Colonic mucosa (tissue), 4 donors: ENCODE data around the gene SLC25A10. TPM values are rescaled to one million over a fixed set of nuclear protein-coding genes. Genes with fewer than 3 reads are reported as not detected.
A peak's percentile ranks its signal among the peaks of the same experiment; 100 is the strongest.

ENCODE experiments used
- DNase-seq: peaks from one replicate; pipeline ENCODE4 v3.0.0-alpha.2; 2020
- H3K27ac ChIP-seq: fragments of 200-600 bp; one replicate; pipeline ENCODE4 v1.8.0; 2021
- H3K27me3 ChIP-seq: fragments of 200-600 bp; one replicate; pipeline ENCODE4 v1.8.0; 2021
- H3K36me3 ChIP-seq: fragments of 200-600 bp; one replicate; pipeline ENCODE4 v1.8.0; 2021
- H3K4me1 ChIP-seq: fragments of 200-600 bp; one replicate; pipeline ENCODE4 v1.8.0; 2021; ENCODE audit warnings: mild to moderate bottlenecking
- H3K4me3 ChIP-seq: fragments of 200-600 bp; one replicate; pipeline ENCODE4 v1.8.0; 2021
- H3K9ac ChIP-seq, 2 donors: one replicate each; pipeline ENCODE4 v1.7.0; 2013; ENCODE audit warnings: control low read depth in 2 of 2, low read depth in 2 of 2, low read length in 2 of 2
- H3K9me3 ChIP-seq: fragments of 200-600 bp; one replicate; pipeline ENCODE4 v1.8.0; 2021
- CTCF ChIP-seq: fragments of 200-600 bp; IDR thresholded peaks from one replicate; pipeline ENCODE4 v1.8.0; 2022; ENCODE audit warnings: antibody characterized with exemption, mild to moderate bottlenecking
- intact Hi-C: fragments of 100-400 bp; cut with DNase I; formaldehyde crosslinking; loops from one replicate; pipeline ENCODE4 v1.14.1; 2022
- total RNA-seq, 2 donors: library from RNA; stranded (reverse); fragmentation: NEBNext Ultra II Directional in 1 of 2; extraction: Animal tissue kit (Norgen Biotek cat#: 25700) in 1 of 2; gene quantifications; one replicate each; pipeline ENCODE4 v1.2.1, GENCODE V29; 2021
- donor health status: healthy.
- donor health status: DM: no; HTN: no; CAD: no.
- donor health status: DM: no; HTN: no; CAD: no.

The SLC25A10 gene
- total RNA-seq, 2 donors from 2014 or later = 46.0 to 110 TPM

- H3K4me1 ChIP-seq = no peaks in the 10 kb centered on the region
- H3K4me3 ChIP-seq = no peak overlapping the region
- intact Hi-C loops = no loop called here
- peaks cover 5% of the 10 kb centered on the region for H3K36me3 ChIP-seq
- no peak overlapping the region for H3K9ac ChIP-seq
- DNase-seq = no peak
- no peaks in the 10 kb centered on the region for H3K27me3 ChIP-seq
- no peak for TF ChIP-seq CTCF
- H3K9me3 ChIP-seq = no peaks in the 10 kb centered on the region
- H3K27ac ChIP-seq = no peak overlapping the region
Measured at GRCh38 chr17:81676906-81677305, 35.2 kb upstream of the SLC25A10 start.

GRCh38 chr17:81680150-81680549 is 31.9 kb upstream of the SLC25A10 start:
- H3K36me3 ChIP-seq = no peaks in the 10 kb centered on the region
- DNase-seq = no peak
- H3K4me1 ChIP-seq = peaks cover 6% of the 10 kb centered on the region
- TF ChIP-seq CTCF = no peak
- H3K27me3 ChIP-seq = no peaks in the 10 kb centered on the region
- intact Hi-C loops = no loop called here
- H3K9me3 ChIP-seq = no peaks in the 10 kb centered on the region
- no peak overlapping the region for H3K9ac ChIP-seq
- H3K27ac ChIP-seq = no peak overlapping the region
- no peak overlapping the region for H3K4me3 ChIP-seq

GRCh38 chr17:81681672-81682071 is 30.4 kb upstream of the SLC25A10 start:
- Histone ChIP-seq H3K4me1 (peaks cover 8% of the 10 kb centered on the region), H3K27me3 (no peaks in the 10 kb centered on the region), H3K4me3 (no peak overlapping the region), H3K9ac (no peak overlapping the region), H3K9me3 (no peaks in the 10 kb centered on the region), H3K27ac (no peak overlapping the region), H3K36me3 (peaks cover 6% of the 10 kb centered on the region)
- DNase-seq = no peak
- intact Hi-C loops = no loop called here
- TF ChIP-seq CTCF = no peak

- Histone ChIP-seq H3K9me3 (no peaks in the 10 kb centered on the region), H3K36me3 (peaks cover 12% of the 10 kb centered on the region), H3K4me1 (peaks cover 8% of the 10 kb centered on the region), H3K9ac (peak overlapping the region; percentile 94 to 96), H3K27ac (no peak overlapping the region), H3K4me3 (peak overlapping the region; percentile 99), H3K27me3 (no peaks in the 10 kb centered on the region)
- no peak for DNase-seq
- no peak for TF ChIP-seq CTCF
- intact Hi-C loops = no loop called here
Measured at GRCh38 chr17:81682565-81683207, 29.4 kb upstream of the SLC25A10 start.

GRCh38 chr17:81683208-81683583 is 28.9 kb upstream of the SLC25A10 start:
- H3K9me3 ChIP-seq = no peaks in the 10 kb centered on the region
- TF ChIP-seq CTCF = no peak
- peaks cover 8% of the 10 kb centered on the region for H3K4me1 ChIP-seq
- peak overlapping the region; percentile 94 to 96 for H3K9ac ChIP-seq
- no peak for DNase-seq
- no peaks in the 10 kb centered on the region for H3K27me3 ChIP-seq
- peaks cover 12% of the 10 kb centered on the region for H3K36me3 ChIP-seq
- intact Hi-C loops = no loop called here
- H3K27ac ChIP-seq = peak overlapping the region; percentile 55
- peak overlapping the region; percentile 99 for H3K4me3 ChIP-seq
